ENCODE data around the gene GLRX.

DNA sequence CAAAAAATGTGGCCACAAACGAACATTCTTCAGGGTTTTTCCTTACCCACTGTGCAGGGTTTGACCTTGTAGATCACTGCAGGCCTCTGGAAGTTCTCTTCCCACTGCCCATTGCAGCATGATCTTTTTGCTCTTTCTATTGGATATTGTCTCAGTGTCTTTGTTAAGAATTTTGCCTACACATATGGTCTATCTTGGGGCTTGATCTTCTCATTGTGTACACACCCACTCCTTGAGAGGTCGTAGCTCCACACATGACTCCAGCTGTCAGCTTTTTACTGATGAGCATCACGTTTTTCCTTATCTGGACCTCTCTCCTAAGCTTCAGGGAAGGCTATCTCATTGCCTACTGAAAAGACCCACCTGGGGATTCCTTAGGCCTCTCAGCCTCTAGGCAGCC is 3.0 kb upstream of the GLRX start:
- TF ChIP-seq, protein P1, sequence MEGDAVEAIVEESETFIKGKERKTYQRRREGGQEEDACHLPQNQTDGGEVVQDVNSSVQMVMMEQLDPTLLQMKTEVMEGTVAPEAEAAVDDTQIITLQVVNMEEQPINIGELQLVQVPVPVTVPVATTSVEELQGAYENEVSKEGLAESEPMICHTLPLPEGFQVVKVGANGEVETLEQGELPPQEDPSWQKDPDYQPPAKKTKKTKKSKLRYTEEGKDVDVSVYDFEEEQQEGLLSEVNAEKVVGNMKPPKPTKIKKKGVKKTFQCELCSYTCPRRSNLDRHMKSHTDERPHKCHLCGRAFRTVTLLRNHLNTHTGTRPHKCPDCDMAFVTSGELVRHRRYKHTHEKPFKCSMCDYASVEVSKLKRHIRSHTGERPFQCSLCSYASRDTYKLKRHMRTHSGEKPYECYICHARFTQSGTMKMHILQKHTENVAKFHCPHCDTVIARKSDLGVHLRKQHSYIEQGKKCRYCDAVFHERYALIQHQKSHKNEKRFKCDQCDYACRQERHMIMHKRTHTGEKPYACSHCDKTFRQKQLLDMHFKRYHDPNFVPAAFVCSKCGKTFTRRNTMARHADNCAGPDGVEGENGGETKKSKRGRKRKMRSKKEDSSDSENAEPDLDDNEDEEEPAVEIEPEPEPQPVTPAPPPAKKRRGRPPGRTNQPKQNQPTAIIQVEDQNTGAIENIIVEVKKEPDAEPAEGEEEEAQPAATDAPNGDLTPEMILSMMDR (conservative IDR thresholded peaks at IDR 0.05 in 1 of 2, IDR thresholded peaks at IDR 0.05 in 1 of 2; ENCODE audit: low read depth in 1 of 2, low read length in 2 of 2): no peak
- TF ChIP-seq EZH2 (IDR thresholded peaks at IDR 0.05; ENCODE audit: low read length, missing control alignments): no peak
